Measurements from ENCODE around the gene LEPROT.

LEPROT gene

DNA sequence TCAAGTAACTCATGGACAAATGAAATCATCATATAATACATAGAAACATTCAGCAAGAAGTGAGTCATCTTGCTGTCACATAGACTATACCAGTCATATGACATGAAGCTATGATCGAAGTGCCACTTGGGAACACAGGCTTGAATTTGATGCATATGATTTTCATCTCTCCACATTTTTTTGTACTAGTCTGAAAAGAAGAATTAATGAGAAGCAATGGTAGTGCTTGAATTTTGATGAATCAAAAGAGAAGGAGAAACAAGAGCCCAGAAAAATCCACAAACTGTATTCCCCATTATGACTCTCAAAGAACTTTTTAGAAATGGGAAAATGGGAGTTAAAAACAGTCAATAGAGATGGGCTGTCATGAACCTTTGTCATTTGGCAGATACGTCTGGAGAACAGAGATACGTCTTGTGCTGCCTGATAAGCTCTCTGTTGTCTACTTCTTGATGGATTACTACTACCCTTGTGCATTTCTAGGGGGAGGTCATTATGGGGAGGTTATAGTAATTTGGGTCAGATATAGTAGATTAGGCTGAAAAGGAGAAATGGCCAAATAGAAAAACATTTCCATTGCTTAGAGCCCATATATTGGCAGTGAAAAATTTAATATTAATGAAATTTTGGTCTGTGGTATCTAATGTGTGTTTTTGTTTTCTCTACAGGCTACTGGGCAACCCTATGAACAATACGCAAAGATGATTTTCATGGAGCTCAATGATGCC, 8.0 kb upstream of the LEPROT start:
- POLR2A ChIA-PET = no interaction called here
- CTCF ChIA-PET = interaction anchor here (0.6 kb wide), 1 partner anchor 166 kb away, joined by 3 read pairs; no protein-coding TSS in a partner anchor
- no peak for DNase-seq (ENCODE audit: extremely low spot score)
- TF ChIP-seq, protein P1, sequence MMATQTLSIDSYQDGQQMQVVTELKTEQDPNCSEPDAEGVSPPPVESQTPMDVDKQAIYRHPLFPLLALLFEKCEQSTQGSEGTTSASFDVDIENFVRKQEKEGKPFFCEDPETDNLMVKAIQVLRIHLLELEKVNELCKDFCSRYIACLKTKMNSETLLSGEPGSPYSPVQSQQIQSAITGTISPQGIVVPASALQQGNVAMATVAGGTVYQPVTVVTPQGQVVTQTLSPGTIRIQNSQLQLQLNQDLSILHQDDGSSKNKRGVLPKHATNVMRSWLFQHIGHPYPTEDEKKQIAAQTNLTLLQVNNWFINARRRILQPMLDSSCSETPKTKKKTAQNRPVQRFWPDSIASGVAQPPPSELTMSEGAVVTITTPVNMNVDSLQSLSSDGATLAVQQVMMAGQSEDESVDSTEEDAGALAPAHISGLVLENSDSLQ (IDR thresholded peaks at IDR 0.05) = no peak
- TF ChIP-seq FOXM1 (IDR thresholded peaks at IDR 0.05; ENCODE audit: borderline replicate concordance) = no peak
- TF ChIP-seq SUZ12 (IDR thresholded peaks at IDR 0.05) = no peak
- no peak for TF ChIP-seq L3MBTL2 (conservative IDR thresholded peaks at IDR 0.05)
- TF ChIP-seq ARNT (IDR thresholded peaks at IDR 0.05) = no peak
- TF ChIP-seq BHLHE40 (IDR thresholded peaks at IDR 0.05; ENCODE audit: borderline replicate concordance) = no peak
- no peak for TF ChIP-seq FOXK2 (IDR thresholded peaks at IDR 0.05)
- TF ChIP-seq CTBP1 (IDR thresholded peaks at IDR 0.05; ENCODE audit: borderline replicate concordance) = no peak
- no peak for TF ChIP-seq ZNF384 (IDR thresholded peaks at IDR 0.05)
- no peak for TF ChIP-seq ELF4 (IDR thresholded peaks at IDR 0.05)
- TF ChIP-seq FOXA1 (IDR thresholded peaks at IDR 0.05) = no peak
- no peak for TF ChIP-seq HDGF (IDR thresholded peaks at IDR 0.05; ENCODE audit: borderline replicate concordance)
- no peak for TF ChIP-seq NFRKB (IDR thresholded peaks at IDR 0.05)
- TF ChIP-seq LEF1 (IDR thresholded peaks at IDR 0.05; ENCODE audit: borderline replicate concordance) = no peak
- TF ChIP-seq TARDBP (IDR thresholded peaks at IDR 0.05) = no peak
- TF ChIP-seq SP1 (IDR thresholded peaks at IDR 0.05) = no peak

DNA sequence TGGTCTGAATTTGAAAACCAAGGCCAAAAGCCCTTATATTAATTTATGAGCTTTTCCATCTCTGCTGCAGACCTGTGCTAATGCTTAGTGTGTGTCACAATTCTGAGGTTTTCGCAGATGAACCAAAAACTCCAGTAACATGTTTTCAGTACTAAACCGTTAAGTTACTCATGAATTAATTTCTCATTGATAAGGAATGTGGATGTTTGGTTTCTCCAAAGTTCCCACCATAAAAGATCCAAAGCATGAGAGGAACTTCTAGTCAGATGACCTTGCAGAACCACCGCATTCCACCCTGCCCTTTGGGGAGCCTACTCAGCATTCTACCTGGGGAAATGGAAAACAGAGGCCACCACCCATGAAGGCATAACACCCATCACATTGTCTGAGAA, 7.5 kb upstream of the LEPROT start:
- ChIA-PET POLR2A (no interaction called here), CTCF (no interaction called here)
- no peak for DNase-seq (ENCODE audit: extremely low spot score)
- TF ChIP-seq LEF1 (IDR thresholded peaks at IDR 0.05; ENCODE audit: borderline replicate concordance) (no peak), SUZ12 (IDR thresholded peaks at IDR 0.05) (no peak), TARDBP (IDR thresholded peaks at IDR 0.05) (no peak), HDGF (IDR thresholded peaks at IDR 0.05; ENCODE audit: borderline replicate concordance) (no peak), BHLHE40 (IDR thresholded peaks at IDR 0.05; ENCODE audit: borderline replicate concordance) (no peak)
- TF ChIP-seq, protein P1 (IDR thresholded peaks at IDR 0.05) = no peak

DNA sequence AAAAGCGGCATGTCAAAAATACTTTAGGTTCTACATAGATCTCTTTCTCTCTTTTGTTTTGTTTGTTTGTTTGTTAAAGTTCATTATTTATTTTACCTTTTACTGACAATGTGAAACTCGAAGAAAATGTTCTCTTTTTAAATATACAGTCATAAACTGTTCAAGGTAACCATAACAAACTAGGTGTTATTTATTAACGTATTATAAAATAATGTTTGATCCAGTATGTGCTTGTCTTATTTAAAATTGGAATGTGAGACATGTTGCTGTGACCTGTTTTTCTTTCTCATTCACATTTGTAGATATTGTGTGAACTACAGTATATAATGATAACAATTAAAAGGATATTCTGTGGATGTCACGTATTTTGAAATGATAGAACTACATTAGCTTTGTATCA, 5.9 kb upstream of the LEPROT start:
- POLR2A ChIA-PET = no interaction called here
- CTCF ChIA-PET = no interaction called here
- no peak for DNase-seq (ENCODE audit: extremely low spot score)
- TF ChIP-seq HDGF (IDR thresholded peaks at IDR 0.05; ENCODE audit: borderline replicate concordance) (no peak), TARDBP (IDR thresholded peaks at IDR 0.05) (no peak), ELF4 (IDR thresholded peaks at IDR 0.05) (no peak)

DNA sequence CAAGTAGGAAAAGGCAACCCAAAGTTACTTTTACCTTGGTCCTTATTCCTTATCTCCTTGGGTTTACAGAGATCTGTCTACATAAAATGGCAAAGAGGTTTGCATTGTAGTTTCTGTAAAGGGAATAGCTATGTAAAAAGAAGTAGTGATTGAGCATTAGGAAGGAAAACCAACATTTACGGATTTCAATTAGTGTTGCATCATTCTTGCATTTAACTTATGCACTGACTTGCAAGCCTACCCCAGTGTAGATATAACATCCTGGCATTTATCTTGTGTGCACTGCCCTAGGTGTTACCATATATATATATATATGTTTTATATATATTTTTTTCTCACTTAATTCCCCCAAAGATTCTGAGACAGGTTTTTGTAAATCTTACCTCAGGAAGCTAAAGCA, 3.7 kb upstream of the LEPROT start:
- ChIA-PET CTCF (no interaction called here), POLR2A (no interaction called here)
- no peak for DNase-seq (ENCODE audit: extremely low spot score)
- TF ChIP-seq FOXK2 (IDR thresholded peaks at IDR 0.05) = no peak
- TF ChIP-seq ELF4 (IDR thresholded peaks at IDR 0.05) = no peak
- no peak for TF ChIP-seq FOXA1 (IDR thresholded peaks at IDR 0.05)
- TF ChIP-seq FOXM1 (IDR thresholded peaks at IDR 0.05; ENCODE audit: borderline replicate concordance) = no peak
- TF ChIP-seq SP1 (IDR thresholded peaks at IDR 0.05) = no peak
- no peak for TF ChIP-seq NFRKB (IDR thresholded peaks at IDR 0.05)
- no peak for TF ChIP-seq BHLHE40 (IDR thresholded peaks at IDR 0.05; ENCODE audit: borderline replicate concordance)
- TF ChIP-seq LEF1 (IDR thresholded peaks at IDR 0.05; ENCODE audit: borderline replicate concordance) = no peak
- no peak for TF ChIP-seq ZNF384 (IDR thresholded peaks at IDR 0.05)
- no peak for TF ChIP-seq L3MBTL2 (conservative IDR thresholded peaks at IDR 0.05)

DNA sequence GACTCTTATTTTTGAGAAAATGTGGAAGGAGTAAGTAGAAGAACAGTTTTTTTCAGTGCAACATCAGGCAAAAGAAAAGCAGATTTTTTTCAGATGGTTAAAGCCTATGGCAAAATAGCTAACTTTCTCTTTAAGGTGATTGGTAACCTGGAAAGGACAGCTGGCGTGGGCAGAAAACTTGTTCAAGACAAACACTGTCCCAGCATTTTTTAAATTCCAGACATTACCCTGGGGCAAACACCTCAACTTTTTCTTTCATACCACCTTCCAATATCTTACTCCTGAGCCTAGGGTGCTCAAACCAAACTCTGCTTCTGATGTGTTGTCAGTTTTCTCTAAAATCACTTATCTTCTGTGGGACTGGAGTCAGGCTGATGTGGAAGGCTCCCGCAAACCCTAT, 2.7 kb upstream of the LEPROT start:
- no peak for TF ChIP-seq ZNF384 (IDR thresholded peaks at IDR 0.05)
- TF ChIP-seq FOXA1 (IDR thresholded peaks at IDR 0.05) = no peak
- TF ChIP-seq CTBP1 (IDR thresholded peaks at IDR 0.05; ENCODE audit: borderline replicate concordance) = no peak
- no peak for TF ChIP-seq SUZ12 (IDR thresholded peaks at IDR 0.05)
- TF ChIP-seq, protein P1 (IDR thresholded peaks at IDR 0.05) = no peak
- TF ChIP-seq NFRKB (IDR thresholded peaks at IDR 0.05) = no peak
- TF ChIP-seq ARNT (IDR thresholded peaks at IDR 0.05) = no peak
- no peak for TF ChIP-seq BHLHE40 (IDR thresholded peaks at IDR 0.05; ENCODE audit: borderline replicate concordance)
- TF ChIP-seq L3MBTL2 (conservative IDR thresholded peaks at IDR 0.05) = no peak
- no peak for TF ChIP-seq HDGF (IDR thresholded peaks at IDR 0.05; ENCODE audit: borderline replicate concordance)
- TF ChIP-seq TARDBP (IDR thresholded peaks at IDR 0.05) = no peak
- TF ChIP-seq FOXM1 (IDR thresholded peaks at IDR 0.05; ENCODE audit: borderline replicate concordance) = no peak
- no peak for TF ChIP-seq LEF1 (IDR thresholded peaks at IDR 0.05; ENCODE audit: borderline replicate concordance)
- TF ChIP-seq ELF4 (IDR thresholded peaks at IDR 0.05) = no peak
- no peak for TF ChIP-seq FOXK2 (IDR thresholded peaks at IDR 0.05)
- TF ChIP-seq SP1 (IDR thresholded peaks at IDR 0.05) = no peak
- no peak for DNase-seq (ENCODE audit: extremely low spot score)
- ChIA-PET POLR2A (no interaction called here), CTCF (no interaction called here)

DNA sequence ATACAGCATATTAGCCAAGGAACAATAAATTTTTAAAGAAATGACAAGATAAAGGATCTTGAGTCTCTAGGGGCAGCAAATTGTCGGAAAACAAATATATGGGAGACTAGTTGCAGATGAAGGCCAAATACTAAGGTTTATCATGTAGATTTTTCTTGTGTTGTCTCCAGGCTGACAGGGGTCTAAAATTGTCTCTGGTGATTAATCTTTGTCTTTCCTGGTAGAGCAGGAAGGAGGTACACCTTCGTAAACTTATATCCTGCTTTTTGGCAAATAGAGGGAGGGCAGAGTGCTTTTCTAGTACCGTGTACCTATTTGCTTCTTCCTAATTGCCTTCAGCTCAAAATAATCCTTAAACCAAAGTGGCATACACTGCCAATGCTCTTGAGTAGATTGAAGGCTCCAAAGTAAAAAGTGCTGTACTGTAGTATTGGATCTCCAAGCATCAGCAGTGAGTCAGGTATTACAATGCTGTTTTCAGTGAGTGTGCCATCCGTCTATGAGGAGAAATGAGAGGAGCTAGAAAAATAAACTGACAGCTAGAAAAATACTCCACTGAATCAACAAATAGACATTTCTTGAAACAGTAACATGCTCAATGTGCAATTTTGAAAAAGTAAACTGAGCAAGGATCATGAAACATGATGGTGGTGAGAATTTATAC, 1.8 kb upstream of the LEPROT start:
- no peak for DNase-seq (ENCODE audit: extremely low spot score)
- ChIA-PET CTCF (interaction anchor here (0.6 kb wide), 1 partner anchor 164 kb away, joined by 3 read pairs; no protein-coding TSS in a partner anchor), POLR2A (no interaction called here)
- TF ChIP-seq SP1 (IDR thresholded peaks at IDR 0.05) (no peak), CTBP1 (IDR thresholded peaks at IDR 0.05; ENCODE audit: borderline replicate concordance) (no peak)

Measured in HEK293T (cell line).